GM23248 (cell line): Measurements from ENCODE around the gene NRP1. TPM values are rescaled to one million over a fixed set of nuclear protein-coding genes. Genes with fewer than 3 reads are reported as not detected.
A peak's percentile ranks its signal among the peaks of the same experiment; 100 is the strongest.

Experiments used
- DNase-seq: peaks from one replicate; pipeline ENCODE4 v3.0.0-alpha.2; 2015
- H2AFZ ChIP-seq: fragments of 200-600 bp; sonication (generic); 2 replicates; pipeline ENCODE4 v1.6.1; 2016; ENCODE audit warnings: antibody characterized with exemption
- H3F3A ChIP-seq: fragments of 200-600 bp; sonication (generic); 2 replicates; pipeline ENCODE4 v1.6.1; 2016; ENCODE audit warnings: mild to moderate bottlenecking, antibody characterized with exemption, mixed run types; ENCODE audit not compliant: insufficient read depth
- H3K27ac ChIP-seq: fragments of 200-600 bp; sonication (generic); 2 replicates; pipeline ENCODE4 v1.5.1; 2016; ENCODE audit warnings: mild to moderate bottlenecking
- H3K27me3 ChIP-seq: fragments of 200-600 bp; sonication (generic); replicated peaks from 2 replicates; pipeline ENCODE4 v1.6.1; 2016; ENCODE audit warnings: mild to moderate bottlenecking; ENCODE audit not compliant: insufficient read depth
- H3K36me3 ChIP-seq: fragments of 200-600 bp; sonication (generic); 2 replicates; pipeline ENCODE4 v1.6.1; 2016; ENCODE audit warnings: low read depth, mild to moderate bottlenecking
- H3K4me1 ChIP-seq: fragments of 200-600 bp; sonication (generic); 2 replicates; pipeline ENCODE4 v1.6.1; 2016; ENCODE audit warnings: mild to moderate bottlenecking; ENCODE audit not compliant: insufficient read depth
- H3K4me2 ChIP-seq: fragments of 200-600 bp; sonication (generic); one replicate; pipeline ENCODE4 v1.6.1; 2016; ENCODE audit warnings: mild to moderate bottlenecking; ENCODE audit not compliant: unreplicated experiment
- H3K4me3 ChIP-seq: fragments of 200-600 bp; sonication (generic); 2 replicates; pipeline ENCODE4 v1.5.1; 2016; ENCODE audit warnings: mild to moderate bottlenecking
- H3K79me2 ChIP-seq: fragments of 200-600 bp; sonication (generic); 2 replicates; pipeline ENCODE4 v1.6.1; 2016; ENCODE audit warnings: mild to moderate bottlenecking; ENCODE audit not compliant: insufficient read depth
- H3K9ac ChIP-seq: fragments of 200-600 bp; sonication (generic); 2 replicates; pipeline ENCODE4 v1.6.1; 2016; ENCODE audit warnings: mild to moderate bottlenecking
- H3K9me2 ChIP-seq: fragments of 200-600 bp; sonication (generic); 2 replicates; pipeline ENCODE4 v1.6.1; 2016; ENCODE audit warnings: mixed run types, mild to moderate bottlenecking, moderate library complexity; ENCODE audit not compliant: insufficient read depth
- H3K9me3 ChIP-seq: fragments of 200-600 bp; sonication (generic); one replicate; pipeline ENCODE4 v1.6.1; 2017; ENCODE audit warnings: low read depth
- H4K20me1 ChIP-seq: fragments of 200-600 bp; sonication (generic); 2 replicates; pipeline ENCODE4 v1.6.0; 2016; ENCODE audit not compliant: insufficient read depth
- EZH2 ChIP-seq: fragments of 200-600 bp; sonication (generic); IDR thresholded peaks from 2 replicates; pipeline ENCODE4 v1.6.1; 2018; ENCODE audit warnings: antibody characterized with exemption, mild to moderate bottlenecking; ENCODE audit not compliant: insufficient read depth, poor library complexity, severe bottlenecking
- EZH2phosphoT487 ChIP-seq: fragments of 200-600 bp; sonication (generic); IDR thresholded peaks from 2 replicates; pipeline ENCODE4 v1.6.1; 2018; ENCODE audit warnings: antibody characterized with exemption, moderate library complexity, mild to moderate bottlenecking, low read depth; ENCODE audit not compliant: insufficient read depth
- WGBS, 2 experiments: methylation state at CpG; one replicate each; pipeline ENCODE4 v1.1.6; 2015 to 2017; ENCODE audit warnings: low lambda C conversion rate in 2 of 2, low coverage in 1 of 2; ENCODE audit errors: missing lambda C conversion rate in 2 of 2; 5-methylcytosine and 5-hydroxymethylcytosine counted together
- in situ Hi-C: fragments of 300-500 bp; cut with MboI; formaldehyde crosslinking; loops from 2 replicates; pipeline ENCODE4 v1.15.0; 2020
- polyA plus RNA-seq: library from polyadenylated mRNA; unstranded; fragments of >200 nt; fragmentation: Nextera tagmentation; extraction: Ambion mirVana; gene quantifications from 2 replicates; pipeline ENCODE4 v1.2.1, GENCODE V29; 2016
- total RNA-seq: library from RNA; depleted of rRNA; stranded (reverse); fragments of >200 nt; shearing (Covaris generic); gene quantifications from 2 replicates; pipeline ENCODE4 v1.2.3, GENCODE V29; 2014

The NRP1 gene
- total and polyA plus RNA-seq, 2 experiments from 2014 or later = 152 to 175 TPM

GRCh38 chr10:33231621-33232350, 102.7 kb downstream of the NRP1 start:
- Histone ChIP-seq H2AFZ (no peak overlapping the region), H3K79me2 (peaks cover 93% of the 10 kb centered on the region), H3K4me1 (peaks cover 56% of the 10 kb centered on the region), H3F3A (peaks cover 83% of the 10 kb centered on the region), H3K9me3 (no peaks in the 10 kb centered on the region), H3K36me3 (0 out of 2 replicates have a peak, but pooled peaks cover 9% of the 10 kb centered on the region), H4K20me1 (no peaks in the 10 kb centered on the region), H3K9ac (no peak overlapping the region), H3K27ac (no peak overlapping the region), H3K4me2 (no peak overlapping the region), H3K9me2 (no peaks in the 10 kb centered on the region), H3K27me3 (no peaks in the 10 kb centered on the region), H3K4me3 (no peak overlapping the region)
- no peak for DNase-seq
- in situ Hi-C loops = no loop called here
- TF ChIP-seq EZH2phosphoT487 (no peak), EZH2 (no peak)
- 98% methylated on average over 7 of the region's 7 CpGs for WGBS, 2 experiments

DNA sequence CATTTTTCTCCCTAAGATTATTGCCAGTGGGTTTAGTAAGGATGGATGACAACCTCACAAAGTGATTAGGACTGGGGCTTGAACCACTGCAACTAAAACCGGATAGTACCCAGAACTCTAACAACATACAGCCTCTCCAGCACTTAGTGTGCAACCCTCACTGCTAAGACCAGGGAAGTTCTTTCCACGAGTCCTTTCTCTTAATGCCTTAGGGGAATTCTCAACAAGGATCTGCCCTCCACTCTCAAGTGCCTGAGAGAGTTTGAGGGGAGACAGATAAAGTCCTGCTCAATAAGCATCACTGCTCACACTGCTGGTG, 104.6 kb downstream of the NRP1 start:
- peak overlapping the region; percentile 34 for H3K4me2 ChIP-seq
- H3F3A ChIP-seq = peaks cover 79% of the 10 kb centered on the region
- no peaks in the 10 kb centered on the region for H3K9me3 ChIP-seq
- H2AFZ ChIP-seq = peak overlapping the region; percentile 34; the same call in 1 of the 2 replicates
- WGBS, 2 experiments = 59 to 70% methylated on average over 2 of the region's 2 CpGs
- no peak overlapping the region for H3K4me3 ChIP-seq
- H3K9ac ChIP-seq = peak overlapping the region; percentile 46
- no peak for TF ChIP-seq EZH2
- TF ChIP-seq EZH2phosphoT487 = no peak
- in situ Hi-C loops = no loop called here
- no peaks in the 10 kb centered on the region for H3K27me3 ChIP-seq
- DNase-seq = peak; percentile 22
- H3K36me3 ChIP-seq = peaks cover 20% of the 10 kb centered on the region; the same call in 1 of the 2 replicates
- H3K4me1 ChIP-seq = peaks cover 37% of the 10 kb centered on the region
- H3K9me2 ChIP-seq = no peaks in the 10 kb centered on the region
- peak overlapping the region; percentile 74 for H3K27ac ChIP-seq
- H3K79me2 ChIP-seq = peaks cover 93% of the 10 kb centered on the region
- no peaks in the 10 kb centered on the region for H4K20me1 ChIP-seq

DNA sequence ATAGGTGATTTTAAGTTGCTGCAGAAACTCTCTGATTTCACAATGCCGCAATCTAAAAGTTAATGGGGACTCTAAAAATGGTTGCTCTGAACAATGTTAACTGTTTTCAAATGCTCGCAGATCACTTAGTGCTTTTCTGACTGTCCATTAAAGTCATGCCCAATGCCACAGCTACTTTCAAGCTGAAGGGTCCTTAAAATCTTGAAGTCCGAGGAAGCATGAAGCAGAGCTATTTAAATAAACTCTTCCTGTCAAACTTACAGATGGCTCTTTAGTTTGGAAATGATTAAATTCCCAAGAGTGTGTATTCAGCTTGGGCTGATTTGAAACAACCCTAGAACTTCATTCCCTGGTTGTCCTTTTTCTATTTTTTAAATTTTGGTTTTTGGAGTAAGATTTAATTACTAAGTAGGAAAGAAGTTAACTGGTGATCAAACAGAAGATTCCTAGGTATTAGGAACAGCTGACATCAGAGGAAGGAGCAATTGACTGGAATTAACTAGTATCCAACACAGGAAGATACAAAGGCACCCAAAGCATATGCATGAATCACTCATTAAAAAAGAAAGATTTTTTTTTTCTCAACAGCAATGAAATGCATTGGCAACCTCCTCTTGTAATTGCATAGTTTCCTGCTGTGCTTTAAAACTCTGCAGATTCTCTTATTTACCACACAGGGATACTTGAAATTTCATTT, 105.1 kb downstream of the NRP1 start:
- Histone ChIP-seq H4K20me1 (no peaks in the 10 kb centered on the region), H3F3A (peaks cover 76% of the 10 kb centered on the region), H3K36me3 (peaks cover 25% of the 10 kb centered on the region), H3K9ac (peak overlapping the region; percentile 46), H3K79me2 (peaks cover 95% of the 10 kb centered on the region), H3K9me2 (no peaks in the 10 kb centered on the region), H3K27me3 (no peaks in the 10 kb centered on the region), H3K4me3 (no peak overlapping the region), H3K27ac (peak overlapping the region; percentile 74), H3K9me3 (no peaks in the 10 kb centered on the region), H2AFZ (peak overlapping the region; percentile 34; the same call in 1 of the 2 replicates), H3K4me2 (peak overlapping the region; percentile 34), H3K4me1 (peaks cover 32% of the 10 kb centered on the region)
- in situ Hi-C loops = no loop called here
- TF ChIP-seq EZH2 (no peak), EZH2phosphoT487 (no peak)
- DNase-seq = peak; percentile 68
- WGBS, 2 experiments = 81% methylated on average over 3 of the region's 3 CpGs

GRCh38 chr10:33228426-33228825, 106.0 kb downstream of the NRP1 start:
- peaks cover 95% of the 10 kb centered on the region for H3K79me2 ChIP-seq
- peaks cover 34% of the 10 kb centered on the region for H3K36me3 ChIP-seq
- H3K9me3 ChIP-seq = no peaks in the 10 kb centered on the region
- DNase-seq = no peak
- no peak overlapping the region for H3K4me3 ChIP-seq
- peaks cover 66% of the 10 kb centered on the region for H3F3A ChIP-seq
- H3K27ac ChIP-seq = no peak overlapping the region
- H3K4me1 ChIP-seq = peaks cover 23% of the 10 kb centered on the region
- in situ Hi-C loops = no loop called here
- H3K27me3 ChIP-seq = no peaks in the 10 kb centered on the region
- H2AFZ ChIP-seq = no peak overlapping the region
- WGBS, 2 experiments = 98% methylated on average over 3 of the region's 3 CpGs
- H3K4me2 ChIP-seq = no peak overlapping the region
- H4K20me1 ChIP-seq = no peaks in the 10 kb centered on the region
- H3K9me2 ChIP-seq = no peaks in the 10 kb centered on the region
- H3K9ac ChIP-seq = no peak overlapping the region
- TF ChIP-seq EZH2 = no peak
- no peak for TF ChIP-seq EZH2phosphoT487
